ENCODE data around the gene RDM1. TPM values are rescaled to one million over a fixed set of nuclear protein-coding genes. Genes with fewer than 3 reads are reported as not detected.
A peak's percentile ranks its signal among the peaks of the same experiment; 100 is the strongest.

RDM1 gene, protein sequence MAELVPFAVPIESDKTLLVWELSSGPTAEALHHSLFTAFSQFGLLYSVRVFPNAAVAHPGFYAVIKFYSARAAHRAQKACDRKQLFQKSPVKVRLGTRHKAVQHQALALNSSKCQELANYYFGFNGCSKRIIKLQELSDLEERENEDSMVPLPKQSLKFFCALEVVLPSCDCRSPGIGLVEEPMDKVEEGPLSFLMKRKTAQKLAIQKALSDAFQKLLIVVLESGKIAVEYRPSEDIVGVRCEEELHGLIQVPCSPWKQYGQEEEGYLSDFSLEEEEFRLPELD
- 5.6 TPM for polyA plus RNA-seq
- long read RNA-seq, donor 1 = 0 reads
- long read RNA-seq, donor 2, partial matches to known transcripts = 0 of 3 reads
- long read RNA-seq, donor 2, other reads (novel, unspliced or antisense) = 0 of 3 reads
- long read RNA-seq, donor 3 = 0 reads
- long read RNA-seq, donor 4 = 0 reads
- long read RNA-seq, donor 5 = 0 reads
- long read RNA-seq, donor 6, partial matches to known transcripts = 0 of 2 reads
- long read RNA-seq, donor 6, other reads (novel, unspliced or antisense) = 0 of 2 reads
- long read RNA-seq, donor 7, partial matches to known transcripts = 0 of 1 reads
- long read RNA-seq, donor 7, other reads (novel, unspliced or antisense) = 0 of 1 reads
- long read RNA-seq, donor 8, partial matches to known transcripts = 0 of 1 reads
- long read RNA-seq, donor 8, other reads (novel, unspliced or antisense) = 0 of 1 reads
- long read RNA-seq, donor 9, partial matches to known transcripts = 0 of 1 reads
- long read RNA-seq, donor 9, other reads (novel, unspliced or antisense) = 0 of 1 reads
- long read RNA-seq, donor 10, partial matches to known transcripts = 0 of 2 reads
- long read RNA-seq, donor 10, other reads (novel, unspliced or antisense) = 0 of 2 reads
- long read RNA-seq, donor 11, partial matches to known transcripts = 0 of 2 reads
- long read RNA-seq, donor 11, other reads (novel, unspliced or antisense) = 0 of 2 reads

DNA sequence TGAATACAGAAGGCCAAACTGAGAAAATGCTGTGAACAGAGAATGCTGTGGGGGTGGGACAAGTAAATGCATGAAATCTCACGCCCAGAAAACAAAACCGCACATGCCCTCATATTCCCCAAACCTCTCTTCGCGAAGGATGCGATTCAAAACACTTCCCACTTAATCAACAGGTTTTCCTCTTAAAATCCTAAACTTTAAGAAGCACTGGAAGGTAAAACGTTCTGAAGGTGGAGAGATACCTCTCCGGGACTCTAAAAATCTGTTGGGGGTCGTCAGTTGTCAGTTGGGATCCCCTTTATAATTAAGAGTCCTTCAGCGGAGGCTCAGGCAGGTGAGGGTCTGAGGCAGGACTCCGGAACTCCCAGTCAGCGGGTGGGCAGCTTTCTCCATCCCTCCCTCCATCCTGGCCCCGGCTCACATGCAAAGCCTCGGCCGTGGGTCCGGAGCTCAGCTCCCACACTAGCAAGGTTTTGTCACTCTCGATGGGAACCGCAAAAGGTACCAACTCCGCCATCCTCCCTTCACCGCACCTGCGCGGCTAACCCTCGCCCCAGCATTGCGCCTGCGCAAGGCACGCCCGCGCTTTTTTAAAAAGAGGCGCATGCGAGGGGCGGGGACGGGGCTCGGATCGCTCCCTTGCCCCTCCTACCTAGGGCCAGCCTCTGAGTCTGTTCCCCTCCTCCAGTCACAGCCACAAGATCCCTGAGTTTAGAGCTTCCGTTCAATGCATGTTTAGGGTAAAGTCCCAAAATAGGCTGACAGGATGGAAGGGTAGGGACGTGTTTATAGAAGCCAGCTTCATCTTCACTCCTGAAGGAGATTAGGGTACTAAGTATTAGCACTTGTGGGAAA, at the start of gene RDM1:
RDM1 (minus strand) TSS at position 563 of the 855 bp plus-strand sequence; CDS start at position 517, 46 bp downstream.
- Histone ChIP-seq H3K27ac (ENCODE audit: low read length) (no peak within 1 kb of the TSS), H3K36me3 (ENCODE audit: control insufficient read depth, insufficient read depth, low read length) (no peaks in the 10 kb centered on the region), H3K27me3 (ENCODE audit: control insufficient read depth, insufficient read depth, low read length) (no peaks in the 10 kb centered on the region), H3K9me3 (ENCODE audit: control insufficient read depth, low read depth, low read length) (no peaks in the 10 kb centered on the region), H3K4me3 (ENCODE audit: low read length) (peak within 1 kb of the TSS; percentile 61), H3K4me1 (ENCODE audit: control insufficient read depth, insufficient read depth, low read length) (peaks cover 9% of the 10 kb centered on the region)
- peak; percentile 89 to 92 for DNase-seq
- WGBS (ENCODE audit: insufficient coverage, low lambda C conversion rate) = no CpG with 5 or more reads among the region's 35 CpGs

DNA sequence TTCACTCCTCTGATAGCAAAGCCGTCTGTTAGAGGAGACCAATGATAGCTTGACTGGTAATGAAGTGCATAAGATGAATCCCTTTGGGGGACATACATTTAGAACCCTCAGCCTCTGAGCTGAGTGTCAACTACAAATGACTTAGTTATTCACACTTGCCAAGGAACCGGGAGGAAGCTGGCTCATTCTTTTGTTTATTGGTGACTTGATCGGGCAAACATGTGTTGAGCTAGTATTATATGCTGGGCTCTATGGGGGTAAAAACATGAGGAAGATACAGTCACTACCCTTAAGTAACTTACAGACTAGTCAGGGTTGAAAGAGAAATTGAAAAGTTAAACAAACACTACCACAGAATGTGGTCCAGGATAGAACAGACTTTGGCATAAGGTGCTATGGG, 47.8 kb upstream of the RDM1 start:
- Histone ChIP-seq H3K27ac (ENCODE audit: low read length) (no peak overlapping the region), H3K4me1 (ENCODE audit: control insufficient read depth, insufficient read depth, low read length) (peaks cover 37% of the 10 kb centered on the region), H3K4me3 (ENCODE audit: low read length) (no peak overlapping the region), H3K36me3 (ENCODE audit: control insufficient read depth, insufficient read depth, low read length) (no peaks in the 10 kb centered on the region), H3K9me3 (ENCODE audit: control insufficient read depth, low read depth, low read length) (no peaks in the 10 kb centered on the region), H3K27me3 (ENCODE audit: control insufficient read depth, insufficient read depth, low read length) (no peaks in the 10 kb centered on the region)
- WGBS (ENCODE audit: insufficient coverage, low lambda C conversion rate) = no CpG with 5 or more reads among the region's 3 CpGs
- no peak for DNase-seq

DNA sequence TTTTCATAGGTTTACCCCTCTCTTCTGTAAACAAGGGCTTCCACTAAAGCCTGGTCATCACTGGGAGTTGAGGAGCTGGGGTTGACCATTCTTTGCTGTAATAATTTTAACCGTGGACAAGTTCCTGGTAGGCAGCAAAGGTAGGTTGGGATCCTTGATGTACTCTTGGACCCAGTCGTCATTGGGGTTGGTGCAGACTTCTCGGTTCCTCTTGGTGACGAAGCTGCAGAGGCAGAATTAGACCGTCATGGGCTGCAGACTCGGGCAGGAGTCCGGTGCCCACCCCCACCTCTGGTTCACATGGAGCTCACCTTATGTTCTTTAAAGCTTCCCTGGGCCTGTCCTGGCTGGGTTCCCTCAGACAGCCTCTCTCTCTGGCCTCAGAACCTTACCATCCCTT, 46.9 kb upstream of the RDM1 start:
- no peak for DNase-seq
- H3K27ac ChIP-seq (ENCODE audit: low read length) = no peak overlapping the region
- no peaks in the 10 kb centered on the region for H3K27me3 ChIP-seq (ENCODE audit: control insufficient read depth, insufficient read depth, low read length)
- no peak overlapping the region for H3K4me3 ChIP-seq (ENCODE audit: low read length)
- no peaks in the 10 kb centered on the region for H3K9me3 ChIP-seq (ENCODE audit: control insufficient read depth, low read depth, low read length)
- peaks cover 45% of the 10 kb centered on the region for H3K4me1 ChIP-seq (ENCODE audit: control insufficient read depth, insufficient read depth, low read length)
- no CpG with 5 or more reads among the region's 7 CpGs for WGBS (ENCODE audit: insufficient coverage, low lambda C conversion rate)
- H3K36me3 ChIP-seq (ENCODE audit: control insufficient read depth, insufficient read depth, low read length) = no peaks in the 10 kb centered on the region

DNA sequence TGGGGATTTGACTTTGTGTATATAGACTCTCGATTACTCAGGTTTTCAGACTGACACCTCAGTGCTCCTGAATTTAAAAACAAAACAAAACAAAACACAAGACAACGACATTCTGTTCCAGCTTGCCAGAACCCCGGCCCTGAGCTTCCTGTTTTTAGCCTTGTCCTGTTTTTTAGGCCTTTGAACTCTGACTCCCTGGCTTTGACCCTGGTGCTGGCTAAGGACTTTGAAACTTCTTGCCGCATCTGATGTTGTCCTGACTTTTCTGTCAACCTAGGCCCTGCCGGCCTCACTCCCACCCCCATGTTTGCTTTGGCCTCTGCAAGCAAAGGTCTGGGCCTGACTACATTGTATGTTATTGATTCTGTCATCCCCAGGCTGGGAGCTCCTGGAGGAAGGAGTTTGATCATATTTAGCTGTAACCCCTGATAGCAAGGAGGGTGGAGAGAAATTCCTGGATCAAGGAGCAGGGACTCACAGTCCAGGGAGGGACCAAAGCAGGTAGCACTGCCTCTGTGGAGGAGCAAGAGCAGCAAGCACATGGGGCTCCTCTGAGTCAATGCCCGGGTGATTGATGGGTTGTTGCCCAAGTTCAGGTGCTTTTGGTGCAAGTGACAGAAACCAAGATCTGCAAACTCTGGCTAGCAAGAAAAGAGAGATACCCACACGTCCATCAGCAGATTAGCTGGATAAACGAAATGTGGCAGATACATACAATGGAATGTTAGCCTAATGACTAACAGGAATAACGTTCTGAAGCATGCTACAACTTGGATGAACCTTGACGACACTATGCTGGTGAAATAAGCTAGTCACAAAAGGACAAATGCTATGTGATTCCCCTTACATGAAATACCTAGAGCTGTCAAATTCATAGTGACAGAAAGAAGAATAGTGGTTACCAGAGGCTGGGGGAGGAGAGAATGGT, 43.0 kb upstream of the RDM1 start:
- no peaks in the 10 kb centered on the region for H3K36me3 ChIP-seq (ENCODE audit: control insufficient read depth, insufficient read depth, low read length)
- no peaks in the 10 kb centered on the region for H3K27me3 ChIP-seq (ENCODE audit: control insufficient read depth, insufficient read depth, low read length)
- H3K4me1 ChIP-seq (ENCODE audit: control insufficient read depth, insufficient read depth, low read length) = peaks cover 51% of the 10 kb centered on the region
- H3K9me3 ChIP-seq (ENCODE audit: control insufficient read depth, low read depth, low read length) = no peaks in the 10 kb centered on the region
- 17% methylated on average over 2 of the region's 10 CpGs for WGBS (ENCODE audit: insufficient coverage, low lambda C conversion rate)
- DNase-seq = peak; percentile 53 to 80
- peak overlapping the region; percentile 75 for H3K27ac ChIP-seq (ENCODE audit: low read length)
- H3K4me3 ChIP-seq (ENCODE audit: low read length) = no peak overlapping the region

DNA sequence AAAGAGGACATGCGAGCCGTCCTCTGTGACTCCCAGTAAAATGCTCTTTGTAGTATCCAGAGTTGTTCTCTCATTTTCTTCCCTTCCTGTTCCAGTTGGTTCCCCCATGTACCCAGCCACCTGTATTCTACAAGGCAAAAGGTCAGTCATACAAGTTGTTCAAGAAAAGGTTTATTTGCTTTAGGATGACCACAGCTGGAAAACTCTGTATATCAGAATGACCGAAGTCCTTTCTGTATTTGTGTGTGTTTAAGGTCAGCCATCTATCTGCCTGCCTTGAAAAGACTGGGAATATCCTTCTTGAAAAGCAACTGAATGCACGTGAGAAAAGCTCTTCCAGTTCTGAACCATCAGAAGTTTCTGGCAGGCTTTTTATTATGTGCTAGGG, 42.4 kb upstream of the RDM1 start:
- H3K36me3 ChIP-seq (ENCODE audit: control insufficient read depth, insufficient read depth, low read length) = no peaks in the 10 kb centered on the region
- WGBS (ENCODE audit: insufficient coverage, low lambda C conversion rate) = no CpG with 5 or more reads among the region's 4 CpGs
- no peaks in the 10 kb centered on the region for H3K9me3 ChIP-seq (ENCODE audit: control insufficient read depth, low read depth, low read length)
- H3K27ac ChIP-seq (ENCODE audit: low read length) = peak overlapping the region; percentile 75
- H3K4me3 ChIP-seq (ENCODE audit: low read length) = no peak overlapping the region
- H3K4me1 ChIP-seq (ENCODE audit: control insufficient read depth, insufficient read depth, low read length) = peaks cover 51% of the 10 kb centered on the region
- DNase-seq = peak; percentile 23 to 78
- H3K27me3 ChIP-seq (ENCODE audit: control insufficient read depth, insufficient read depth, low read length) = no peaks in the 10 kb centered on the region

DNA sequence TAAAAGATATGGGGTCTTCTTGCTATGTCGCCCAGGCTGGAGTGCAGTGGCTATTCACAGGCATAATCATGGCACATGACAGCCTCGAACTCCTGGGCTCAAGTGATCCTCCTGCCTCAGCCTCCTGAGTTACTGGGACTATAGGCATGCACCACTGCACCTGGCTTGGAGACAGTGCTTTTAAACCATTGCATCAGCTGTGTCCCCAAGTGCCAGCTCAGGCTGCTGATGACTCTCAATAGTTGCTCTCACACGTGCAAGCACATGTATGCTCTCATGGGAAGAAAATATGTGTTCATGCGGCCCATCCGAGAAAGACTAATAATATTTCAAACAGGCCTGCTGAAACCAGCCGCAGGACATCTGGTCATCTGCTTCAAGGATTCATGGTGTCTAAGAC, 42.0 kb upstream of the RDM1 start:
- 53% methylated on average over 3 of the region's 6 CpGs for WGBS (ENCODE audit: insufficient coverage, low lambda C conversion rate)
- H3K27ac ChIP-seq (ENCODE audit: low read length) = peak overlapping the region; percentile 75

DNA sequence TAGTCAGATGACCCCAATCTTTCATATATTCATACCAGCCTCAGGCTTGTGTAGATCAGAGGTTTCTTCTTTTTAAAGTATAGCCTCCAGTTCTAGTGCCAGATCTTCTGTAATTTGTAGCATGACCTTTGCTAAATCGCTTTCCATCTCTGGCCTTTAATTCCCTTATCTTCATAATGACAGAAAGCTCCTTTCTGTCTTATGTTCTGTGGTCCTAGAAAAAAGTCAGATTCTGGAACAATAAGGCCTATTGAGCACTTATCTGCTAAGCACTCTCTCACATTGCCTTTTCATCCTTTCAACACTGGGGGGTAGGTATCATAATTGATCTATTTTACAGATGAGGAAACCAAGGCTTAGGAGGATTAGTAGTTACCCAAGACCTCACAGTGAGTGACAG, 41.5 kb upstream of the RDM1 start:
- DNase-seq = no peak
- Histone ChIP-seq H3K27me3 (ENCODE audit: control insufficient read depth, insufficient read depth, low read length) (no peaks in the 10 kb centered on the region), H3K36me3 (ENCODE audit: control insufficient read depth, insufficient read depth, low read length) (no peaks in the 10 kb centered on the region), H3K4me3 (ENCODE audit: low read length) (no peak overlapping the region), H3K4me1 (ENCODE audit: control insufficient read depth, insufficient read depth, low read length) (peaks cover 51% of the 10 kb centered on the region), H3K27ac (ENCODE audit: low read length) (peak overlapping the region; percentile 75), H3K9me3 (ENCODE audit: control insufficient read depth, low read depth, low read length) (no peaks in the 10 kb centered on the region)
- WGBS (ENCODE audit: insufficient coverage, low lambda C conversion rate) = no CpG with 5 or more reads among the region's 1 CpG

More for the DNA sequence above, 42.0 kb upstream of the RDM1 start:
- H3K4me1 ChIP-seq (ENCODE audit: control insufficient read depth, insufficient read depth, low read length) = peaks cover 51% of the 10 kb centered on the region
- DNase-seq = no peak
- no peaks in the 10 kb centered on the region for H3K9me3 ChIP-seq (ENCODE audit: control insufficient read depth, low read depth, low read length)
- no peaks in the 10 kb centered on the region for H3K27me3 ChIP-seq (ENCODE audit: control insufficient read depth, insufficient read depth, low read length)
- no peak overlapping the region for H3K4me3 ChIP-seq (ENCODE audit: low read length)
- no peaks in the 10 kb centered on the region for H3K36me3 ChIP-seq (ENCODE audit: control insufficient read depth, insufficient read depth, low read length)

DNA sequence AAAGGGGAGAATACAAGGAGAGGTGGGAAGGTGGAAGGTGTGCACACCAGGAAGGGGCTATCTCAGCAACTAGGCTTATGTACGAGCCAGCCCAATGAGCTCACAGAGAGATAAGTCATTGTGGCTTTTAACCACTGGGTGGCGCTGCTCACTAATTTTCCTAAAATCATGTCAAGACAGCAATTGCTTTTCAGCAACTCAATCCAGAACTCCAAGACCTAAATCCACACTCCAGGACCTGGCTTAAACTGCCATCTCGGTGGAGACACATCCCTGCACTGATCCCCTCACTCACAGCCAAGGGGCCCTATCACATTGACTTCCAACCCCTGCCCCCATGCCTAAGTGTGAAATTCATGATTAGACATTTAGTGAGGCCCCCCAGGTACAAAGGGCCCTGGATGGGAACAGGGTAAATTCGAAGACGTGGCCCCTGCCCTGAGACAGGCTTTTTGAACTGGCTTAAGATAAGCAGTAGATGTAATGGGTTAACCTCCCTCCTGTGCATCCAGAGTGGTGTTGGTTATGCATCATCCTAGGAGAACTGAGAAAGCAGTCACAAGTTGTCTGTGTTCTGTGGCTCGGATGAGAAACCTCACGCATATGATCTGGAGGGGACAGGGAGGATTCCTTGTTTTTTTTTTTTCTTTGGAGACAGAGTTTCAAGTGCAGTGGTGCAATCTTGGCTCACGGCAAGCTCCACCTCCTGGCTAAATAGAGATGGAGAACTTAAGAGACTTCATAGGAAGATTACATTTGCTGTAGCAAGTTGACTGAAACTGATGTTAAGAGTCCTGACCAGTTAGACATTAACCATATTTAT, 39.2 kb upstream of the RDM1 start:
- DNase-seq = peak; percentile 84 to 90
- Histone ChIP-seq H3K4me1 (ENCODE audit: control insufficient read depth, insufficient read depth, low read length) (peaks cover 46% of the 10 kb centered on the region), H3K27ac (ENCODE audit: low read length) (peak overlapping the region; percentile 93), H3K9me3 (ENCODE audit: control insufficient read depth, low read depth, low read length) (no peaks in the 10 kb centered on the region), H3K36me3 (ENCODE audit: control insufficient read depth, insufficient read depth, low read length) (no peaks in the 10 kb centered on the region), H3K27me3 (ENCODE audit: control insufficient read depth, insufficient read depth, low read length) (no peaks in the 10 kb centered on the region), H3K4me3 (ENCODE audit: low read length) (no peak overlapping the region)
- WGBS (ENCODE audit: insufficient coverage, low lambda C conversion rate) = no CpG with 5 or more reads among the region's 8 CpGs

Measured in large intestine (tissue), 12 donors.